Heart left ventricle (tissue), 16 donors: ENCODE data around the gene RTP1. TPM values are rescaled to one million over a fixed set of nuclear protein-coding genes. Genes with fewer than 3 reads are reported as not detected.

ENCODE experiments used
- ATAC-seq, 4 donors: fragments of 200-7000 bp; cut with Tn5 transposase; one replicate each; pipeline ENCODE4 v1.9.1; 2020 to 2022; ENCODE audit warnings: moderate library complexity in 4 of 4, mild to moderate bottlenecking in 3 of 4, moderate number of reproducible peaks in 1 of 4
- DNase-seq, 5 donors: peaks; one replicate each; pipeline ENCODE4 v3.0.0-alpha.2; 2020
- H3K27ac ChIP-seq, 12 donors: fragments of 200-600 bp; sonication (generic) in 4 of 12; one replicate each; pipeline versions ENCODE4 v1.5.0 to v1.8.0; 2016 to 2022; ENCODE audit warnings: mild to moderate bottlenecking in 2 of 12
- H3K27me3 ChIP-seq, 9 donors: fragments of 200-600 bp; sonication (generic) in 2 of 9; one replicate each; pipeline versions ENCODE4 v1.5.1 to v1.8.0; 2016 to 2022; ENCODE audit warnings: mild to moderate bottlenecking in 3 of 9
- H3K36me3 ChIP-seq, 9 donors: fragments of 200-600 bp; sonication (generic) in 2 of 9; one replicate each; pipeline versions ENCODE4 v1.5.0 to v1.8.0; 2018 to 2022; ENCODE audit warnings: mild to moderate bottlenecking in 2 of 9
- H3K4me1 ChIP-seq, 12 donors: fragments of 200-600 bp; sonication (generic) in 4 of 12; one replicate each; pipeline versions ENCODE4 v1.5.0 to v1.8.0; 2016 to 2022; ENCODE audit warnings: mild to moderate bottlenecking in 3 of 12
- H3K4me3 ChIP-seq, 12 donors: fragments of 200-600 bp; sonication (generic) in 4 of 12; one replicate each; pipeline versions ENCODE4 v1.5.0 to v1.8.0; 2017 to 2022; ENCODE audit warnings: mild to moderate bottlenecking in 9 of 12, moderate library complexity in 4 of 12
- H3K9me3 ChIP-seq, 12 donors: fragments of 200-600 bp; sonication (generic) in 4 of 12; one replicate each; pipeline versions ENCODE4 v1.5.0 to v1.8.0; 2016 to 2022; ENCODE audit warnings: mild to moderate bottlenecking in 1 of 12
- CTCF ChIP-seq, 12 donors: fragments of 200-600 bp; sonication (generic) in 4 of 12; IDR thresholded peaks; one replicate each; pipeline versions ENCODE4 v1.5.0 to v1.8.0; 2018 to 2022; ENCODE audit warnings: antibody characterized with exemption in 12 of 12, mild to moderate bottlenecking in 5 of 12
- POLR2A ChIP-seq, 2 donors: fragments of 450-650 bp; IDR thresholded peaks; one replicate each; pipeline ENCODE4 v1.6.1; 2017; ENCODE audit warnings: antibody characterized with exemption in 2 of 2, mild to moderate bottlenecking in 2 of 2, moderate library complexity in 2 of 2
- WGBS, 4 donors: extraction: QIAGEN DNeasy Blood & Tissue Kit in 2 of 4; methylation state at CpG; one replicate each; pipeline versions ENCODE4 v1.1.5 to v1.1.7; 2013 to 2018; 5-methylcytosine and 5-hydroxymethylcytosine counted together
- intact Hi-C, 10 donors: fragments of 100-400 bp; cut with DNase I; formaldehyde crosslinking; loops; one replicate each; pipeline versions ENCODE4 v1.11.1 to v1.14.2; 2022
- polyA plus RNA-seq, 2 donors: library from polyadenylated mRNA; stranded (reverse); fragments of 200-250 nt; gene quantifications; one replicate each; pipeline ENCODE4 v1.2.3, GENCODE V29; 2013
- total RNA-seq, 9 donors: library from RNA; depleted of rRNA in 2 of 9; stranded (reverse); fragments of >200 nt in 2 of 9; fragmentation: NEBNext Ultra II Directional in 3 of 9; extraction: Animal tissue kit (Norgen Biotek cat#: 25700) in 3 of 9; gene quantifications; one replicate each; pipeline versions ENCODE4 v1.1.0 to v1.2.4, GENCODE V29; 2016 to 2023
- donor health status: ischemic (EF 13 %, LVEDD 7.1; RV severe dilation, severe dysfunction).
- donor health status: healthy with polysubstance abuse.
- donor health status: DM: no; HTN: yes; CAD: no.
- donor health status: DM: no; HTN: no; CAD: no.
- donor health status: ischemic (EF 25% LVEDD 6.9; RV normal size, moderate dysfunction).
- donor health status: ischemic (EF 25% LVEDD 5.7; RV mildly dilated, moderate dysfunction).
- donor health status: healthy.
- donor health status: DM: yes; HTN: yes; CAD: no.
- donor health status: ischemic (EF 35%, LVEDD 5.7; RV mildly dilated, moderate dysfunction).
- donor health status: nonischemic (EF 11% LVEDD 7.7; RV severe dilation, severe dysfunction).
- donor health status: DM: yes; HTN: yes; CAD: no.
- donor health status: PGD.
- donor health status: ischemic (EF 29% LVEDD 5.4; RV normal size, mild dysfunction).
- donor health status: nonischemic (EF 23%, LVEDD 6.1; RV moderate dilation, normal function).

Gene RTP1
- total and polyA plus RNA-seq, 11 donors, result 0.13 TPM; not detected in 10

- Histone ChIP-seq H3K4me3 (no peak overlapping the region), H3K27ac (peak overlapping the region in 5 of 12 donors; percentile 21 to 63 (median 36)), H3K27me3 (no peaks in the 10 kb centered on the region), H3K36me3 (no peaks in the 10 kb centered on the region), H3K4me1 (peaks cover 0 to 49% (median 18%) of the 10 kb centered on the region in 12 donors), H3K9me3 (no peaks in the 10 kb centered on the region)
- WGBS, 4 donors, result 67 to 83% (median 76%) methylated on average over 1 of the region's 1 CpG
- no peak for TF ChIP-seq POLR2A (IDR thresholded peaks at IDR 0.05)
- intact Hi-C loops, result loop anchor here in 1 of 10 donors (10.0 kb wide), 1 partner anchor 495 kb away; the partner anchor contains the start of gene RTP2
- no peak for DNase-seq
- no peak for ATAC-seq
These were observed 12.8 kb downstream of the RTP1 start for GRCh38 chr3:187210091-187210490.

GRCh38 chr3:187210545-187211327, 13.4 kb downstream of the RTP1 start:
- H3K36me3 ChIP-seq, result no peaks in the 10 kb centered on the region
- H3K4me3 ChIP-seq, result no peak overlapping the region
- H3K9me3 ChIP-seq, result no peaks in the 10 kb centered on the region
- peak overlapping the region in 4 of 12 donors; percentile 26 to 65 (median 56) for H3K27ac ChIP-seq
- no peaks in the 10 kb centered on the region for H3K27me3 ChIP-seq
- ATAC-seq (peak in 3 of 4 donors; percentile 33 to 59 (median 47)), DNase-seq (no peak)
- 49 to 58% (median 54%) methylated on average over 6 of the region's 6 CpGs for WGBS, 4 donors
- intact Hi-C loops, result loop anchor here in 1 of 10 donors (10.0 kb wide), 1 partner anchor 494 kb away; the partner anchor contains the start of gene RTP2
- TF ChIP-seq POLR2A (IDR thresholded peaks at IDR 0.05) (no peak), CTCF (IDR thresholded peaks at IDR 0.05) (no peak)
- peaks cover 0 to 49% (median 18%) of the 10 kb centered on the region in 12 donors for H3K4me1 ChIP-seq

GRCh38 chr3:187211532-187212195, 14.4 kb downstream of the RTP1 start:
- intact Hi-C loops, result loop anchor here in 1 of 10 donors (10.0 kb wide), 1 partner anchor 493 kb away; the partner anchor contains the start of gene RTP2
- ATAC-seq, result peak in 3 of 4 donors; percentile 29 to 55 (median 49)
- H3K4me1 ChIP-seq, result peaks cover 0 to 49% (median 18%) of the 10 kb centered on the region in 12 donors
- TF ChIP-seq POLR2A (IDR thresholded peaks at IDR 0.05), result no peak
- TF ChIP-seq CTCF (IDR thresholded peaks at IDR 0.05), result no peak
- no peaks in the 10 kb centered on the region for H3K9me3 ChIP-seq
- peak overlapping the region in 7 of 12 donors; percentile 8 to 81 (median 64) for H3K27ac ChIP-seq
- H3K36me3 ChIP-seq, result no peaks in the 10 kb centered on the region
- no peak for DNase-seq
- 76 to 83% (median 78%) methylated on average over 3 of the region's 3 CpGs for WGBS, 4 donors
- no peaks in the 10 kb centered on the region for H3K27me3 ChIP-seq
- no peak overlapping the region for H3K4me3 ChIP-seq

- Histone ChIP-seq H3K27me3 (no peaks in the 10 kb centered on the region), H3K36me3 (no peaks in the 10 kb centered on the region), H3K9me3 (no peaks in the 10 kb centered on the region), H3K27ac (peak overlapping the region in 8 of 12 donors; percentile 1 to 81 (median 60)), H3K4me1 (peaks cover 0 to 49% (median 18%) of the 10 kb centered on the region in 12 donors), H3K4me3 (no peak overlapping the region)
- DNase-seq (no peak), ATAC-seq (no peak)
- WGBS, 4 donors, result 87 to 92% (median 90%) methylated on average over 3 of the region's 3 CpGs
- TF ChIP-seq CTCF (IDR thresholded peaks at IDR 0.05) (no peak), POLR2A (IDR thresholded peaks at IDR 0.05) (no peak)
- intact Hi-C loops, result loop anchor here in 1 of 10 donors (10.0 kb wide), 1 partner anchor 493 kb away; the partner anchor contains the start of gene RTP2
These were observed 14.9 kb downstream of the RTP1 start for GRCh38 chr3:187212196-187212545.
